GM19328 (cell line): ENCODE results near the gene ELMO1.

Experiments
- ATAC-seq: cut with Tn5 transposase; IDR thresholded peaks from one replicate; pipeline ENCODE4 v1.9.1; 2021; ENCODE audit warnings: mild to moderate bottlenecking, moderate library complexity; ENCODE audit not compliant: unreplicated experiment

The ELMO1 gene

DNA sequence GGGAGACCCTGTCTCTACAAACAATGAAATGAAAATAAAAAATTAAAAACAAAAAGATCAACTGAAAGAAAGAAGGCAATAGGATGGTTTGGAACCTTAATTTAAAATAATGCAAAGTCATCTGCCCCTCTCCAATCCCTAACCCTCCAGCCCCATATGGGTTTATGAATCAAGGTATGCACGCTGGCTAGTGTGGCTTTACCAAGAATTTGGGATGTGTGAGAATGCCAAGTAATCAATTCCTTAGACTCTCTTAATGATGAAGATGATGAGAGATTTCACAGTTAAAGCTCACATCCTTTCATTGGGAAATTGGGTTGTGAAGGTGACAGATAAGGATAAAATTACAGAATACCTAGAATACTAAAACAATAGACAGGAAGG is 577.3 kb downstream of the ELMO1 start:
- ATAC-seq, result no peak

DNA sequence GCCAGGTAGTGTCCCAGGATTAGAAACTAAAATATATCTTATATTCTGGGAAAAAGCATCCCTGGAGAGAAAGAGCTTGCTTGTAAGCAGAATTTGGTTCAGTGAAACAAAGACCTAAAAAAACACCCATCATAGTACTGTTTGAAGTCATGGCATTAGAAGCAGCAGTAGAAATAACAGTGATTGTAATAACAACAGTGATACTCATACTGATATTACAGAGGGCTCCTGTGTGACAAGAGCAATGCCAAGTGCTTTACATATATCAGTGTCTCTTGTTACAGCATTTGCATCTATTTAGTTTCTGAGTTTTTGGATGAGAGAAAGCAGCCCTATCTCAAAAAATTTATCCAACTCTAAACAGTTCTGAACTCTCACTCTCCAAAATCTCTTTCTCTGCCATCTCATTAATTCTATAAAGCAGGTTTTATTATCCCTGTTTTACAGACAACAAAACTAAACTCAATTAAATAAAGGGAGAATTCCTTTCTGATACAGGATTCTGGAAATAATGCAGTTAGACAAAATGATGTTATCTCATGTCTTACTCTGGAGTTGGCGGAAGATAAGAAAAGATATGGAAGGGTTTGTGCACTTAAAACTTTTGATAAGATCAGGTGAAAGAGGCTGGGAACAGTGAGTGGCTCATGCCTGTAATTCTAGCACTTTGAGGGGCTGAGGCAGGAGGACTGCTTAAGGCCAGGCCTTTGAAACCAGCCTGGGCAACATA is 577.9 kb downstream of the ELMO1 start:
- no peak for ATAC-seq

DNA sequence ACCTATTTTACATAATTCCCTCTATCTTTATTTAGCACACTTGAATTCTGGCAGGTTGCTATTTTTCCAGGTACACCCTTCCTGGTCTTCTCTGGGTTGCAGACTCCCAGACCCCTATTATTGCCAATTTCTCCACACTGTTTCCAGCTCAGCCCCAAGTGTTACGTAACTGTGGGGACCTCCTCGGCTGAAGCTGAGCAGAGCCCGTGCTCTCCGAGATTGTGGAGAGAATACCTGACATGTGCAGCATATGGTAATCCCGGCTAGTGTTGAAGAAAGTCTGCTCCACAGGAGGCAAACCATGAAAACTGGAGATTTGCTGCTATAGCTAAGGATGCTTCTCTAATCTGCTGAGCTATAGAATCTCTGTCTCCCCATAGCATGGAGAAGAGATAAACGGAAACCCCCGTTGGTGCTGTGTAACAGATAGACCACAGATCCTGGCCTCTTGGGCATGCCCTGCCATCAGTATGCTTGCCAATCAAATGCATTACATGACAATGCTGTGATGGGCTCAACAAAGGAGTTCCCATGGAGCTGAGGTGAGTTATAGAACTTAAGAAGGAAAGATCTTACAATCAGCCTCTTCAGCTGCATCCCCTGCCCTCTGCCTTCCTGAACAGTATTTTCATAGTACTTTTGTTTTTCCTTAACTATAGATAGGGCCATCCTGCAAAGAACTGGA is 579.8 kb downstream of the ELMO1 start:
- ATAC-seq, result no peak

DNA sequence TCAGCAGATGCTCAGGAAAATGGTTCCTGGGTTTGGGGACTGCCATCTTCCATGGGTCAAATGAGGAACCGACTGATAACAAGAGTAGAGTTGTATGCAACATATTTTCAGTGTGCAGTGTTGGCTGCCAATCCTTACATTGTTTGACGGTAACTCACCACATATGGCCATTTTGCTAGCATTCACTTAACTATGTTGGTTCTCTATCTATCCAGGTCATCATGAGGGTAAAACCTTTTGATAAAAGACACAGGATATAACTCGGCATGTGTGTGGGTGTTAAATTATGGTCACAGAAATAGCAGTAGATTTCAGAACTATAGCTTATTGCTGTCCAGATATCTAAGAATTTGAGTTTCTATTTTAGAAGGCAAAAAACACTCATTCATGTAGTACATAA is 583.6 kb downstream of the ELMO1 start:
- no peak for ATAC-seq

DNA sequence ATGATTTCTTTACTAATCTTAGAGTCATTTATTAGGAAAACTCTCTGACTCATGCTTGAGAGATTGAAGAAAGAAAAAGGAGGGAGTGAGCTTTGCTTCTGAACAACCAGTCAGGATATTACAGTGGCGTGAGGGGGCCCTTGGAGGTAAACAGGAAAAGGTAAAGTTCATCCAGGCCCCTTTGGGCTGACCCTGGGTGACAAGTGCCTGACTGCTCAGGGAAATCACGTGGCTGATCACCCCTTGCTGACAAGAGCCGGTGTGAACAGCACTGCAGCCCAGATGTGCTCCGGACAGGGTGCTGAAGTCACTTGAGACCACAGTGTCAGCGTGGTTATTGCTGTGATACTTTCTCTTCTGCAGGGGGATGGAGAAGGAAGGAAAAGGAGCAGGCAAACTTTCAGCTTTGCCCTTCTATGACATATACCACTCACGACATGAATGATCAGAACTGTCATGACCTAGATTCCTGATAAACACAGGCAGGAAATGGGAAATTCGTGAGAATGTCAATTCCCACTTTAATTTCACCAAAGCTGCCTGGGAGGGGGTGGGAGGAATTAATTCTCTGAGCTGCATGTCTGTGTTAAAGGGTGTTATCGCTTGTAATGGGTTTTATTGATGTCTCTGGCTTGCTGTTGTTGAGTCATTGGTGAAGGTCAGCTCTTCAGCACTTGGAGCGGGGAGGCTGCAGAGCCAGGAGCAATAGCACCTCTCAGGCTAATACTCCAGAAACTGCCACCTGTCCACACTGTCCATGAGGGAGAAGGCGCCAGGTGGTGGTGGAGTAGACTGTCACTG is 584.6 kb downstream of the ELMO1 start:
- no peak for ATAC-seq

DNA sequence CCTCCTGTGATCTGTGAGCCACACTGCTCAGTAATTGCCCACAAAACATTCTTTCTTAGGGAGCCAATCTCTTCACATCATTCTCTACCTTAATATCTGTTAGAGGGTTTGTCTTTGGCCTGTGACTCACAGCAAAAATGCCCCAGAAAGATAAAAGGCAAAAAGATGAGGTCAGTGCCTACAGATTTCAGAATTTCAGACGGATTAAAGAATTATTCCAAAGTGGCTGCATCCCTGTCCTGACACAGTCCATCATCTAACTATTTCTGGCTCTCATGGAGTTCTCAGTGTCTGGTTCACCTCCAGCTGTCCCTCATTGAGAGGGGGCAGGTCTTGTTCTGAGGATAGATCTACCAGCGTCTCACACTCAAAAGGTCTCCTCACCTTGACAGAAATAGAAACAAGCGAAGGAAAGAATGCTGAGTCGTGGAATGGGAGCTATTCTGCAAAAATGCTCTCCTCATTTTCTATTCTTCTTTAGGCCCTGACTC is 585.8 kb downstream of the ELMO1 start:
- no peak for ATAC-seq

DNA sequence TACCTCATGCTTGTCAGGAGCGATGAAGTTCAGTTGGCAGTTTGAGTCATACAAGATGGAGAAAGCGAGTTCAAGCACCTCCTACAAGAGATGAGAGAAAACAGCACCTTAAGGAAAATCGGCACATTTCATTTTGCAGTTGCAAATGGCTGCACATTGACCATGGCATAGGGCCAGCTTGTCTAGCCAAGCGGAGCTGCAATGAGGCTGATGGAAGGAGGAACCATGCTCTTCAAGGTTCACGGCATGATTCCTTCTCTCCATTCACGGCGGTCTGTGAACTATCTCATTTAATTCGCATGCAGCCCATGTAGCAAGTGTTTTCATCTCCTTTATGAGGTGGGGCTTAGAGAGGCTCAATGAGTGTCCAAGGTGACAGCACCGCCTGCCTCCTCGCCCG is 587.0 kb downstream of the ELMO1 start:
- no peak for ATAC-seq

DNA sequence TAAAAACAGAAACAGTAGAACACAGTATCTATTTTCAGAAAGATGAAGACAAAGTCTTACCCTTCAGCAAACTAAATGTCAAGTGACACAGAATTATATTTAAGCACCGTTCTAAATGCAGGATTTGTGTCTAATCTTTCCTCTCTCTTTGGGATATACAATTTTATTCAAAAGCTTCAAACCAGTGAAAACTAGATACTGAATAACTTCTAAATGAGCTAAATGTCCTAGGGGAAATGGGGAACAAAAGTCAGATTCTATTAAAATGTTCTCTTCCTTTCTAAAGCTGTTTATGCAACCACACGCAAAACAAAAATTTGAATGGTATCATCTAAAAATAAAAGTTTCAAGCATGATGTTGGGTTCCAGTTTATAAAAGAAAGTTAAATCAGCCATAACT is 588.0 kb downstream of the ELMO1 start:
- ATAC-seq, result no peak

DNA sequence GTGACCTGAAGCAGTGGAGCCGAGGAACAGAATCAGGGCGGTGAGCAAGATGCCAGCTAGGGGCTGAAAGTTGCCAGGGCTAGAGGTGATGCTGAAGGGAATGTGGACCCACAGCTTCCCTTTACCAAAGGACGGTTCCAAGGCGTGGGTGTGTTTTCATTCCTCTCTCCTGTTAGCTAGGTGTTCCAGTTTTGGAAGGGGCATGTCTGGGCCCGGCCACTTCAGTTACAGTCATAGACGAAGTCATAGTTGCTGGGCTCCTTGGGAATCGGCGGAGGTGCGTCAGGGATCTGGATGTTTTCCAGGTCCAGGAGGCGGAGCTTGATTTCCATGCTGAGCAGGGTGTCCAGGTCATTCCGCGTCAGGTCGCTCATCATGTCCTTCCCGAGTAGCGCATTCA is 593.3 kb downstream of the ELMO1 start:
- ATAC-seq, result no peak

DNA sequence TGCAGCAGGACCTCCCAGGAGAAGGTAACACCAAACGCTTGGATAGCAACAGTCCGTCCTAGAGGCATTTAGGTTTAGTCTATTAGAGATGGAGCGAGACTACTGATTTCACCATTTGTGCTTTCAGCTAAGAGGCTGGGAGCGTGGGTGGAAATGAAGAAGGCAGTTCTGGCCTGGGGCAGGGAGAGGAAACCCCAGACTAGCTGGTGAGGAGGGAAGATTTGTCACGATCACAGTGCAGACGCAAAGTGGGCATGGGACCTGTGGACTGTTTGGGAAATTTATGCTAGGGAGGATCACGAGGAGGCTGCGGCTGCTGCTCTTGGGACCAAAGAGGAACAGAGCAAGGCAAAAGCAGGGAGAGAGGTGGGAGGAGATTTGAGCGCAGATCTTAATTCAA is 594.0 kb downstream of the ELMO1 start:
- ATAC-seq, result no peak

DNA sequence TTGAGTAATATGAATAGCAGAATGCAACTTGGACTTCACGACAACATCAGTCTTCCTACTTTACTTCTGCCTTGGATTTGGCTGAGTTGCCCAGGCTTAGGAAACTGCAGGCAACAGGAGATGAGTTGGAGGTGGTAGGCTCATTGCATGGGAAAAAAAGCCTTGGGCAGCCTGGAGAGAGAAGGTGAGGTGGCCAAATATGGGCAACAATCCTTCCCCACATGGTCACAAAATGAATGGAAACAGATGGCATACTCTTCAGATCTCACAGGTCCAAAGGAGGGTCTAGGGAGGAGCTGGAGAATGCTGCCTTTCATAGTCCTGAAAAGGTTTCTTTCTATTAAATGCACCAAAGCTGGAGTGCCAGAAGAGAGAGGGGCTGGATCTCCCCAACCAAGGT is 595.7 kb downstream of the ELMO1 start:
- no peak for ATAC-seq

DNA sequence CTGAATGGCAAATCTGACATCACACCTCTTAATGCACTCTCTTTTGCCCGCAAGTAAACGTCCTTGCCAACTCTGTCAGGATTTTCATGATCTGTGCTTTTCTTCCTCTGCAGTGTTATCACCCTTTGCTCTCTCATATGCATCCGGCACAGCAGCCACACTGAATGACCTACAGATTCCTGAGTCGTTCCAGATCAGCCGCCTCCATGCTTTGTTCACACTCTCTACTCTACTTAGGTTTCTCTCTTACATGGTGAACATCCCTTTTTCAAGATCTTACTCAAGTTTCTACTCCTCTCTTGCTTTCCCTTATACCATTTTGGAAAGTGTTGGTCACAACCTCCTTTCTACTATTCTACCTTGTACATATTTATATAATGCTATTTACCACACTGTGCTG is 596.6 kb downstream of the ELMO1 start:
- no peak for ATAC-seq

DNA sequence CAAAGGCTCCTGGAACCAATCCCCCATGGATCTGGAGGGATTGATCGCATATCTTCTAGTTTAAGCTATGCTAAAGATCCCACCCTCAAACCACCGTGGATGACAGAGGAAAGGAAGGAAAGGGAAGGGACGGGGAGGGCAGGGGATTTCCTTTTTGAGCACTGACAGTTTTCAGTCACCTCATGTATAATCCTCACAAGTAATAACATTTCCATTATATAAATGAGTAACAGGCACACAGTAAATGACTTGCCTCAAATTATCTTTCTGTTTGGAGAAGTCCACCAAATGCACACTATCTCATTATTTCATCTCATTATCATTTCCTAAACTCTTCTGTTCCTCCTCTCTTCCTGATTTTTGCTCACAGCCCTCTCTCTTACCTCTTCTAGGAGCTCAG is 597.3 kb downstream of the ELMO1 start:
- no peak for ATAC-seq

DNA sequence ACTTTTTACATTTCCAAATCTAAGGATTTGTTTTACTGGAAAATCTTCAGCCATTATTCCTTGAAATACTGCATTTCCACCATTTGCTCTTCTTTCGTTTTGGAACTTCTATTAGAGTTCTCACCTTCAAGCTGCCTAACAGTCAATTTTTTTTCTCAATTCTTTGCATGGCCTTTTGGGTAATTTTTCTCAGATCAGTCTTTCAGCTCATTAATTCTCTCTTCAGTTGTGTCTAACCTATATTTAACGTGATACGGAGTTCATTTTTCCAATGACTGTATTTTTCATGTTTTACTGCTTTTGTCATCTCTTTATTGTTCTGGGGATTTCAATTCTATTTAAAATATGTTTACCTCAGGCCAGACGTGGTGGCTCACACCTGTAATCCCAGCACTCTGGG is 600.7 kb downstream of the ELMO1 start:
- ATAC-seq, result no peak

DNA sequence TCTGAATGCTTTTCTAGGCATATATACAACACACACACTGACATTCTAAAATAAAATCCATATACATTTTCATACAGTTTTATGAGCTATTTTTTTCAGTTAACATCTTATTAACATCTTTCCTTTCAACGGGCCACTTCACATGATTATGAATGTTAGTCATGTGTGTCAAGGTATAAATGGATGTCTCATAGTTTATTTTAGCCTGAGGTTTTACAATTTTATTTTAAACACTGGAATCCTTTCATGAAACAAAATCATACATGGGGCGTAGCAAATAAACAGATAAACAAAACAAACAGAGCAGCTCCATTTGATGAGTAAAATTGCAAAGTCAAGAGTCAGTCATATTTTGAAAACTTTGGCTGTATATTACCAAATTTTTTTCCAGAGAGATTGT is 604.3 kb downstream of the ELMO1 start:
- ATAC-seq, result no peak

DNA sequence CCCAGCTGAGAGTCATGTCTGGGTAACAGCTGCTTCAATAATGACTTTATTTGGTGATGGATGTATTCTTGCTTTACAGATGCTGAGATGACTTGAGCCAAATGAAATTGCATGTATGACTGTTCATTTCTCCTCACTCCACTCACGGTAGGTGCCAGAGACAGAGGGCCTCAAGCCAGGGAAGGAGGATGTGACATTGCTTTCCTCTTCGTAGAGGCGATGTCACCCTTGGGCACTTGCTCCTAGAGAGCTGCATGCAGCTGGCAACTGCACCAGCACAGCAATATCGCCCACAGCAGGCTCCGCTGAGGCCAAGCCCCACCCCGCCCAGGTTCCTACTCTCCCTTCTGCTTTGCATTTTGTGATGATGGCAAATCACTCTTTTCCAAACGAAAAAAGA is 607.8 kb downstream of the ELMO1 start:
- ATAC-seq, result no peak

DNA sequence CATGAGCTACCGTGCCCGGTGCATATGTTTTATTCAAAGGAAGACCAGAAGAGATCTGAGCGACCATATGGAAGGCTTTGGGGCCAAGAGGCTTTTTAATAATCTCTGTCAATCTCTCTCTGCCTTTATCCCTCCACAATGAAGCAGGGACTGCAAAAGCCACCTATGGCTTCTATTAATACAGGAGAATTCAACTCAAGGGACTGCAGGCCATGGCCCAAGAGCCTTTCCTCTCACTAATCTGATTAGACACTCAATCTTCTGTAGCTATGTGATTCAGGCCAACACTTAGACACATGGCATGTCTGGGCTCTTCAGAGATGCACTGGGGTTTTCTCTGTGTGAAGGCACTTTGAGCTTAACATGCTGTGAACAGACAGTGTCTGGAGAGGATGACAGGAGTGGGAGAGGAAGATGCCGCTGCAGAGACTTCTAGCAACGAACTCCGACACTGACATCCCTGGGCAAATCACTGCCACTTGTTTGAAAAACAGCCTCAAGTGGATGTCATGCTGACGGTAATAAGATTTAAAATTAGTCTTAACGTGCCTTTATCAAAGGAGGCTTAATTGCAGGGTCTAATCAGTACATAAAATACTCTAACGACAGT is 609.9 kb downstream of the ELMO1 start:
- ATAC-seq, result no peak

DNA sequence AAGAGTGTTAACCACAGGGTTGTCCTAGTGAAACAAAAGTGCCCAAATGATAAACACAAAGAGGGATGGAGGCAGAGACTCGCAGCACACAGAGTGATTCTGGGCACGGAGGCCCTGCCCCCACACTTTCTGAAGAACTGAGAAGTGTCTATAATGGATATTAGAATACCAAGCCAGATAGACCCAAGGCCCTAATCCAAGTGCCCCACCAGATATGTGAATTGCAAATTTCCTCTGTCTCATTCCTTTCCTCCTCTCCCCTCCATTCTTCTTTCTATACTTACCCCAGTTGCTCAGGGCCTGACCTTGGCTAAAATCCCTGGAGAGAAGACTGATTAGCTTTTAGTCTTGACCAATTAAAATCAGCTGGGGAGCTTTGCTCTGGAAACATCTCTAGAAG is 617.6 kb downstream of the ELMO1 start:
- no peak for ATAC-seq

DNA sequence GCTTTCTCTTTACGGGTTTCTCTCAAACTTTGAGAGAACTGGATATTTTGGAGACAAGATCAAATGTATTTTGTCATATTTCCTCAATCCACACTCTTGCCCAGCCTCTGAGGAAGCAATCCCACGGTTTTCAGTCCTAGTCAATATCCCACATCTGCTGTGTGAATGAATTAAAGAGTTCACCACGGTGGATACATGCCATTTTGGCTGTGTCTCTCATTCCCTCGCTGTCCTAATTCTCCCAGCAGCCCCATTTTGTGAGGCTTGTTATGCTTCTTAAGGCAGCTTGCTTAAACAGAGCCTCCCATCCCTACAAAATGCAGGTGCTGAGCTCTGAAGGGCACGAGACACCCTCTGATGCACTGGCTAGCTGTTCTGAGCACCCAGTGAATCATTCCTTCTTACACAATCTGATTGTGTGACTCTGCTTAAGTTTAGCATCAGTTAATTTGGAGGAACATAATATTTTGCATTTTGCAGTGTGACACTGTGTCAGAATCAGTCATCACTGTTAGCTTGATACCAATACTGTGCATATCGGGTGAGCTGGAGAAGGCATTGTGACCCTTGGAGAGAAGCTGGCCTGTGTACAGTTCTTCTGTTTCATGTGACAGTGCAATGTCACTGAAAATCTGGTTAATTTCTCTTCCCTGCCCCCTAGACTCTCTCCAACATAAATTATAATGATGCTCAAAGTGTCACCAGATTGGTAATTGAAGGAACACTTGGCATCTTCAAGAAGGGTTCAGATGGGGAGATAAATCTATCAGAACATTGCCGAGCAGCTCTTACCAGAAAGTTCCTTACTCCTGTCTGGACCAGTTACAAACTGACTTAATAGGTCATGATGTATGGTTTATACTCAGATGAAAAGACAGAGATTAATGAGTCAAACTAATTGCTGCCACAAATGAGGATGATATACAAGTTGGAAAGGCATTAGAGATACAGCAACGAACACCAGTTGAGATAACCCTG is 620.6 kb downstream of the ELMO1 start:
- no peak for ATAC-seq

DNA sequence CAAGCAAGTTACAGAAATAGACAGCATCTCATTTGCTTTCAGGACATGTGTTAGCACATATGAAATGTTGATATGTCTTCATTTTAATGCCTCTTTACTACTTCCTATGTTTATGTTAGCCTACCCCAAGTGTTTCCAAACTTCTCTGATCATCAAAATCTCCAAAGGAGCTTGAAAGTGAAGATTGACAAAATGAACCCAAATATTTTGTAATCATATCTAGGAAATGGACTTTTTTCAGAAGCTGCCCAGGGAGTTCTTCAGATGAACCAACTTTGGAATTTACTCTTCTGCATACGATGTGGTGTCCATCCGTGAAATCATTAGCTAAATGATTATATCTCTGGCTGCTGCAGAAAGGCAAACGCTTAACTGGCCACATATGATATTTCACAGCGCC is 623.2 kb downstream of the ELMO1 start:
- ATAC-seq, result no peak
